CD4-positive, alpha-beta T cell treated with Interferon alpha-2 for 1 hour (primary cell): ENCODE data around the gene OR2V1.
"Not testable (repeated sequence)": the region's sequence is repeated elsewhere in the genome, so short reads cannot be mapped to it uniquely, and the experiment has no call there.

ENCODE experiments used
- DNase-seq, 2 donors: peaks; one replicate each; pipeline ENCODE4 v3.0.0-alpha.2; 2020 to 2022

OR2V1 gene

GRCh38 chr5:181160152-181160754 lies 29.3 kb upstream of the OR2V1 start:
- peak; percentile 87 to 89 for DNase-seq

- DNase-seq = peak; percentile 86 to 91
Measured at GRCh38 chr5:181159286-181160151, 28.6 kb upstream of the OR2V1 start.

- no peak for DNase-seq
Measured at GRCh38 chr5:181158869-181159268, 27.9 kb upstream of the OR2V1 start.

- no peak for DNase-seq
Measured at GRCh38 chr5:181156758-181157157, 25.8 kb upstream of the OR2V1 start.

- DNase-seq = no peak
Measured at GRCh38 chr5:181153814-181154213, 22.8 kb upstream of the OR2V1 start.

- DNase-seq = no peak
Measured at GRCh38 chr5:181152406-181152805, 21.4 kb upstream of the OR2V1 start.

- DNase-seq = no peak
Measured at GRCh38 chr5:181151146-181151545, 20.2 kb upstream of the OR2V1 start.

- no peak for DNase-seq
Measured at GRCh38 chr5:181149806-181150733, 19.1 kb upstream of the OR2V1 start.

- no peak for DNase-seq
Measured at GRCh38 chr5:181149355-181149754, 18.4 kb upstream of the OR2V1 start.

GRCh38 chr5:181146927-181147636 lies 16.1 kb upstream of the OR2V1 start, which contains the start of gene OR2V2:
Gene OR2V2, plus strand, starts transcription at chr5:181147586. Its CDS starts 7,357 bp downstream, at chr5:181154943.
- not testable (repeated sequence) for DNase-seq

GRCh38 chr5:181145133-181145532 lies 14.2 kb upstream of the OR2V1 start:
- DNase-seq = no peak

- DNase-seq = no peak
Measured at GRCh38 chr5:181142054-181142453, 11.1 kb upstream of the OR2V1 start.

- DNase-seq = no peak
Measured at GRCh38 chr5:181140766-181141165, 9.8 kb upstream of the OR2V1 start.

- no peak for DNase-seq
Measured at GRCh38 chr5:181138258-181138657, 7.3 kb upstream of the OR2V1 start.

GRCh38 chr5:181136361-181136955 lies 5.5 kb upstream of the OR2V1 start:
- no peak for DNase-seq

GRCh38 chr5:181134259-181134658 lies 3.3 kb upstream of the OR2V1 start:
- no peak for DNase-seq

- no peak for DNase-seq
Measured at GRCh38 chr5:181133610-181134231, 2.8 kb upstream of the OR2V1 start.

- DNase-seq = no peak
Measured at GRCh38 chr5:181133083-181133482, 2.1 kb upstream of the OR2V1 start.

GRCh38 chr5:181131514-181131913 lies 545 bp upstream of the OR2V1 start:
- DNase-seq = no peak

GRCh38 chr5:181130081-181130480 lies 888 bp downstream of the OR2V1 start:
- not testable (repeated sequence) for DNase-seq

- DNase-seq = no peak
Measured at GRCh38 chr5:181129601-181130000, 1.4 kb downstream of the OR2V1 start.
